OCI-LY7 (cell line): Measurements from ENCODE around the gene ZNF778.

Source experiments
- CTCF ChIP-seq: fragments of 200-600 bp; sonication (generic); conservative IDR thresholded peaks from 2 replicates; pipeline ENCODE4 v1.5.1; 2014; ENCODE audit warnings: mild to moderate bottlenecking, antibody characterized with exemption, low read length, moderate library complexity, mixed read lengths
- EZH2phosphoT487 ChIP-seq: fragments of 200-600 bp; sonication (generic); IDR thresholded peaks from 2 replicates; pipeline ENCODE4 v1.6.1; 2018; ENCODE audit warnings: low read depth, borderline replicate concordance, mild to moderate bottlenecking, mixed run types, antibody characterized with exemption, low read length, moderate library complexity, mixed read lengths

- TF ChIP-seq CTCF (no peak), EZH2phosphoT487 (no peak)
Observed at GRCh38 chr16:89278441-89279240, 61.1 kb downstream of the ZNF778 start.
